Lower lobe of right lung (tissue), 2 donors: Measurements from ENCODE around the gene NLRC3. TPM values are rescaled to one million over a fixed set of nuclear protein-coding genes. Genes with fewer than 3 reads are reported as not detected.

Experiments used
- ATAC-seq, 2 donors: fragments of 200-7000 bp; cut with Tn5 transposase; one replicate each; pipeline ENCODE4 v1.9.1; 2020 to 2022; ENCODE audit warnings: mild to moderate bottlenecking in 2 of 2, moderate library complexity in 2 of 2
- DNase-seq: peaks from one replicate; pipeline ENCODE4 v3.0.0-alpha.2; 2020
- H3K27ac ChIP-seq: fragments of 200-600 bp; one replicate; pipeline ENCODE4 v1.8.0; 2022
- H3K27me3 ChIP-seq: fragments of 200-600 bp; one replicate; pipeline ENCODE4 v1.8.0; 2022; ENCODE audit warnings: low read depth
- H3K36me3 ChIP-seq: fragments of 200-600 bp; one replicate; pipeline ENCODE4 v1.8.0; 2022; ENCODE audit warnings: mild to moderate bottlenecking
- H3K4me1 ChIP-seq: fragments of 200-600 bp; one replicate; pipeline ENCODE4 v1.8.0; 2022
- H3K4me3 ChIP-seq: fragments of 200-600 bp; one replicate; pipeline ENCODE4 v1.8.0; 2022; ENCODE audit warnings: mild to moderate bottlenecking
- H3K9me3 ChIP-seq: fragments of 200-600 bp; one replicate; pipeline ENCODE4 v1.8.0; 2022
- CTCF ChIP-seq: fragments of 200-600 bp; IDR thresholded peaks from one replicate; pipeline ENCODE4 v1.8.0; 2022; ENCODE audit warnings: antibody characterized with exemption, mild to moderate bottlenecking
- intact Hi-C: fragments of 100-400 bp; cut with DNase I; formaldehyde crosslinking; loops from one replicate; pipeline ENCODE4 v1.11.0; 2022
- total RNA-seq: library from RNA; stranded (reverse); fragmentation: NEBNext Ultra II Directional; extraction: Animal tissue kit (Norgen Biotek cat#: 25700); gene quantifications from one replicate; pipeline ENCODE4 v1.2.1, GENCODE V29; 2021
- donor health status: DM: no; HTN: yes; CAD: no; lungs with severe emphysema.

The NLRC3 gene
- total RNA-seq, 1 donor from 2014 or later = 3.9 TPM

GRCh38 chr16:3589001-3589400 is 11.8 kb upstream of the NLRC3 start:
- Histone ChIP-seq H3K4me3 (no peak overlapping the region), H3K9me3 (no peaks in the 10 kb centered on the region), H3K36me3 (peaks cover 17% of the 10 kb centered on the region), H3K27ac (no peak overlapping the region), H3K27me3 (no peaks in the 10 kb centered on the region), H3K4me1 (peaks cover 23% of the 10 kb centered on the region)
- no peak for ATAC-seq
- DNase-seq = peak; percentile 47
- no peak for TF ChIP-seq CTCF
- intact Hi-C loops = no loop called here

- ATAC-seq = no peak
Observed at GRCh38 chr16:3587547-3588110, 10.4 kb upstream of the NLRC3 start.

GRCh38 chr16:3584412-3584811 is 7.2 kb upstream of the NLRC3 start:
- peaks cover 24% of the 10 kb centered on the region for H3K36me3 ChIP-seq

More at GRCh38 chr16:3587547-3588110, 10.4 kb upstream of the NLRC3 start:
- TF ChIP-seq CTCF = no peak
- peaks cover 23% of the 10 kb centered on the region for H3K4me1 ChIP-seq
- no peak overlapping the region for H3K27ac ChIP-seq
- H3K4me3 ChIP-seq = no peak overlapping the region
- H3K9me3 ChIP-seq = no peaks in the 10 kb centered on the region
- H3K36me3 ChIP-seq = peaks cover 30% of the 10 kb centered on the region
- H3K27me3 ChIP-seq = no peaks in the 10 kb centered on the region
- intact Hi-C loops = no loop called here
- DNase-seq = peak; percentile 33

GRCh38 chr16:3583303-3584038 is 6.3 kb upstream of the NLRC3 start:
- H3K27ac ChIP-seq = no peak overlapping the region
- ATAC-seq (no peak), DNase-seq (no peak)
- H3K9me3 ChIP-seq = no peaks in the 10 kb centered on the region
- no peaks in the 10 kb centered on the region for H3K27me3 ChIP-seq
- peaks cover 24% of the 10 kb centered on the region for H3K36me3 ChIP-seq
- intact Hi-C loops = no loop called here
- H3K4me3 ChIP-seq = no peak overlapping the region
- TF ChIP-seq CTCF = no peak
- H3K4me1 ChIP-seq = no peaks in the 10 kb centered on the region

More at GRCh38 chr16:3584412-3584811, 7.2 kb upstream of the NLRC3 start:
- Histone ChIP-seq H3K27ac (no peak overlapping the region), H3K4me3 (no peak overlapping the region), H3K9me3 (no peaks in the 10 kb centered on the region), H3K27me3 (no peaks in the 10 kb centered on the region), H3K4me1 (no peaks in the 10 kb centered on the region)
- DNase-seq (no peak), ATAC-seq (no peak)
- intact Hi-C loops = no loop called here
- no peak for TF ChIP-seq CTCF

GRCh38 chr16:3582276-3583165 is 5.3 kb upstream of the NLRC3 start:
- no peaks in the 10 kb centered on the region for H3K9me3 ChIP-seq
- intact Hi-C loops = no loop called here
- no peak overlapping the region for H3K4me3 ChIP-seq
- DNase-seq (no peak), ATAC-seq (no peak)
- no peak overlapping the region for H3K27ac ChIP-seq
- TF ChIP-seq CTCF = no peak
- H3K4me1 ChIP-seq = no peaks in the 10 kb centered on the region
- peaks cover 24% of the 10 kb centered on the region for H3K36me3 ChIP-seq
- H3K27me3 ChIP-seq = peaks cover under 1% of the 10 kb centered on the region
